NCI-H187 treated with DMSO at 0.1 percent for 48 hours (cell line): ENCODE measurements around the gene MEN1.
"Not testable (repeated sequence)": the region's sequence is repeated elsewhere in the genome, so short reads cannot be mapped to it uniquely, and the experiment has no call there.

Experiments
- DNase-seq: peaks from one replicate; lab custom pipeline; 2025; lab: John Stamatoyannopoulos, UW

Gene MEN1

DNA sequence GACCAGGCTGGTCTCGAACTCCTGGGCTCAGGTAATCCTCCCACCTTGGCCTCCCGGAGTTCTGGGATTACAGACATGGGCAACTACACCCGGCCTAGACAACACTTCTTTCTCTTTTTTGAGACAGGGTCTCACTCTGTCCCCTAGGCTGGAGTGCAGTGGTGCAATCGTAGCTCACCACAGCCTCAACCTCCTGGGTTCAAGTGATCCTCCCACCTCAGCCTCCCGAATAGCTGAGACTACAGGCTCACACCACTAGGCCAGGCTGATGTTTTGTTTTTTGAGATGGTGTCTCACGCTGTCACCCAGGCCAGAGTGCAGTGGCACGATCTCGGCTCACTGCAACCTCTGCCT, 35.4 kb upstream of the MEN1 start:
- not testable (repeated sequence) for DNase-seq

DNA sequence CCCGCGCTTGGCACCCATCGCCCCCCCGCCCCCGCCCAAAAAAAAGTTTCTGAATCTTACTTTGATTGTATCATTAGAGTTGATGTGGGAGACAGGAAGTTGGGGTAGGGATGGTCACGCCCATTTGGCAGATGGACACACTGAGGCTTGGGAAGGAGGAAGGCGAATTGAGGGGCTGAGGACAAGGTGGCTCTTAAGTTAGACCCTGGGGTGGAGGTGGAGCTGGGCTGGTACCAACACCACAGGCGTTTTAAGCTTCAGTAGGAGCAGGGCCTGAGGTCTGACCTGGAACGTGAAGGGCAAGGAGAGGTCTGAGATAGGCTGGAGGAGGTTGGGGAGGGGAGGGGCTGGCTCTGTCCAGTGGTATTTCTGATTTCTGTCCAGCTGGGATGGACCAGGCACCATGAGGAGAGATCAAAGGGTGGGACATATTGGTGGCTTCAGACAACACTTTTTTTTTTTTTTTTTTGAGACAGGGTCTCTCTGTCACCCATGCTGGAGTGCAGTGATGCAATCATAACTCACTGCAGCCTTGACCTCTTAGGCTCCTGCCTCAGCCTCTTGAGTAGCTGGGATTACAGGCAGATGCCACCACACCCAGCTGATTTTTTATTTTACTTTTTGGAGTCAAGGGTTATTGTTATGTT, 34.9 kb upstream of the MEN1 start:
- DNase-seq, result no peak

DNA sequence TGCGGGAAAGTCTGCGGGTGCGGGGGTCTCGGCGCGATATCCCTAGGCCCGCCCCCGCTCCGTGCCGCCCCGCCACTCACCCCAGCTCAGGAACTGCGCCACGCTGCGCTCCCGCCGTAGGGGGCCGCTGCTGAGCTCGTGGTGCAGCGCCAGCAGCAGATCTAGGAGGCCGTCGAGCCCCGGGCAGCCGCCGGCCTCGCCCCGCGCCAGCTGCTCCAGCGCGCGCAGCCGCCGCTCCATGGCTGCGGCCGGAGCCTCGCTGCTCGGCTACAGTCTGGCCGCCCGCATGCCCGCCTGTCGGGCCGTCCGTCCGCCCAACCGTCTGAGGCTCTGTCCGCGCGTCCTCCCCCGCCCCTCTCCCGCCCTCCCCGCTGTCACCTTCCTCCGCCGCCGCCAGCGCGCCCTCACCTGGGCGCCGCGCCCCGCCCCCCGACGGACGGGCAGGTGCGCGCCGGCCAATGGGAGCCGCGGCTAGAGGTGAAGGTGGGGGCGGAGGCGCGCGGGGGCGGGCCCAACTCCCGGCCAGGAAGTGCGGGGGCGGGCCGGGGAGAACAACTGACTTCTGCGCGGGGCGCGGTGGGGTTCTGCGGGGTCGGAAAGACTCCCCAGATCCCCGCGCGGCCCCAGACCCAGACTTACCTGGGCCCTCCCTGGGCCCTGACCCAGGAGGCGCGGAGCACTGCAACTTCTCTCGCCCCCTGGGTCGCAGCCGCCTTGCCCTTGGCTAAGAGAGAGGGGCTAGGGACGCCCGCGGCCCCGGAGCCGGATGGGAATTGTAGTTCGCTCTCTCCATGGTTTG, 34.2 kb upstream of the MEN1 start, which contains the start of gene CDC42BPG:
Gene CDC42BPG, minus strand, starts transcription at position 324 of the 799 bp plus-strand sequence. Its CDS starts 84 bp downstream, at position 240.
- DNase-seq, result peak; percentile 43

DNA sequence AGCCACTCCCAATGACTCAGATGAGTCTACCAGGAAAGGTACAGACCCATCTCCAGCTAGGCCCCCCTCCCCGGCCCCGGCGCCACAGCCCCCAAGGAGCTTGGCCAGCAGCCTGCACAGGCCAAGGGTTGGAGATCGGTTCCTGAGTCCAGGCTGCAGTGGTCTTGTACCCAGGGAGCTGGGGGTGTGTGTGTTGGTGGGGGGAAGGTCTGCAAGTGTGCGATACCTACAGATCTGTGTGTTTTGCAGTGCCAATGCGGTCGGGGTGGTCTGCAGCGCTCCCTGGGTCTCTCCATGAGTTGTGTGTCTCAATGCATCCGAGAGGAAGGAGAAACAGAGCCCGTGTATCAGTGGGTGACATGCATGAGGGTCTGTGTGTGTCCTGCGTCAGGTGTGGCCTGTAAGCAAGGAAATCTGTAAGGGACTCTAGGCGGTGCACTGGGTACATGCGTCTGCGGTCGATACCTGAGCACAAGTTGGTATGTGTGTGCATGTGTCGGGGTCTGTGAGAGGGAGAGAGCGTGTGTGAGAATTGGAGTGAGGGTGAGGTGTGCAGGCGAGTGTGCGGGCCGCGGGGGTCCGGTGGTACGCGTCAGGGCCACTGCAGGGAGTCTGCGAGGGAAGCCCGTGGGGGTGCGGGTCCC, 33.5 kb upstream of the MEN1 start:
- no peak for DNase-seq

DNA sequence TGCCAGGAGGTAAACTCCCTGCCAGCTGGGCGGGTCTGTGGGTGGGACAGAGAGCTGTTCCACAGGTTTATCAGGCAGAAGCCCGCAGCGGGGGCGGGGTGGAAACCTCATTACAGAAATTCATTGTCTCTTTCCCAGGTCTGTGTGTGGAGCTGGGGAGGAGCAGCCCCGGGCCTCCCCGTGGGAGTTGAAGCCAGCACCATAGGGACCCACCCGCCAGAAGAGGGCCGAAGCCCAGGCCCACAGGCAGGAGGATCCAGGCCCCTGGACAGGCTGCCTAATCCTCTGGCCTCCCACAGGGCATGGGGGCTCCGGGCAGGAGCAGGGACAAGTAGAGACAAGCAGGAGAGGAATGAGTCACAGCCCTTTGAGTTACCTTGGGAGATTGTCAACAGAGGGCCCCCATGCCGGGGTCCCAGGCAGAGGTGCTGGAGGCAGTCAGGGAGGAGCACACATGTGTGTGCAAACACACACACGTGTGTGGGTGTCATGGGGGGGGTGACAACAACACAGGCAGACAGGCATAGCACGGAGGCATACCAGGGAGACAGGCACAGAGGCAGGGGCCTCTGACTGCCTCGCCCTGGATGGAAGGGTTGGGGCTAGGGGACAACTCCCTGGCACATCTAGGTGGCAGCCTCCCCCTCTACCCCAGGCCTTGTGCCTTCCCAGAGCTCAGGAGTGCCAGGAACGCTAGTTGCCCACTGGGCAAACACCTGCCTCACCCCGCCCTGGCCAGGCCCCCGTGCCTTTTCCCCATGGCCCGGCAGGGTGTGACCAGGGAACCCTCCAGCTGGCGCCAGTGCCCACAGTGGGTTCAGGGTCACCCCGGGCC, 32.7 kb upstream of the MEN1 start:
- DNase-seq, result no peak

DNA sequence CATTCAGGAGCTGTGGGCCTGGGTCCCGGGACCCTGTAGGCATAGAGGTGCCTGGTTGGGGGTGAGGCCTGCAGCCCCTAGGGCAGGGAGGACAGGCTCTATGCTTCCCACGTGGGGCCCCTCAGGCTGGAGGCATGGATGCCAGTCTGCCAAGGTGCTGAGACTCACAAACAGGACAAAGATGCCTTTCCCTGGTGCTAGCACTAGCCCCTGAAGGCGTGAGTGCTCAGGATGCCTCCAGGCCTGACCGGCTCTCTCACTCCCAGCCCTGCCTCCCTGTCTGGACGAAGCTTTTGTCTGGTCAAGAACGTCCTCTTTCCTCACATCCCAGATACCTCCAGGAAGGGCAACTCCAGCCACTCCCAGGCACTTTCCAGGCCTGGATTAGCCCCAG, 32.0 kb upstream of the MEN1 start:
- DNase-seq, result no peak

DNA sequence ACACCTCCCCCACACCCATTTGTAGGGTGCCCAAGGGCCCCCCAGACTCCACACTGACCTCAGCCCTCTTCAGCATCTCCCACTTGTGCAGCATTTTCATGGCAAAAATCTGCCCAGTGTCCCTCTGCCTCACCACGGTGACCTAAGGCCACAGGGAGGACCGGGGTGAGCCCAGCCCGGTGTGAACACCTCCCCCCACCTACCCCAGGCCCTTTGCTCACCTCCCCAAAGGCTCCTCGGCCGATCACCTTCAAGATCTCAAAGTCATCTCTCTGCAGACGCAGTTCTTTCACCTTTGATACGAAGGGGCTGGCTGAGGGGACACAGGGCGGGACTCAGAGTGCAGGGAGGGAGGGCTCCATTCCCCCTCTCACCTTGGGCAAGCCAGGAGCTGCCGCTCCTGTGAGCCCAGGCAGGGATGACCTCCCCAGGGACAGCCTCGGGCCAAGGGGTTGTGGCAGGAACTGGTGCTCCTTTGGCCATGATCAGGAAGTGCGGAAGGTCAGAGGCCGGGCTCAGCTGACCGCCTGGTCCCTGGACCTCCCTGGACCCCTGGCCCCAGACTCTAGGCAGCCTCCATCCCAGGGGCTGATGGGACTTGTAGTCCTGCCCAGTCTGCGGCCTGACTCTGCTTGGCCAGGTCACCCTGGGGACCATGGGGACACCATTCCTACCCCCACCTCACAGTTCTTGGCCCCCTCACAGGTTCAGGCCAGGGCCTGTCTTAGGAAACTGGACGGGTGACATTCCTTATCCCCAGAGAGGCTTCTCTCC, 31.4 kb upstream of the MEN1 start:
- DNase-seq, result no peak

DNA sequence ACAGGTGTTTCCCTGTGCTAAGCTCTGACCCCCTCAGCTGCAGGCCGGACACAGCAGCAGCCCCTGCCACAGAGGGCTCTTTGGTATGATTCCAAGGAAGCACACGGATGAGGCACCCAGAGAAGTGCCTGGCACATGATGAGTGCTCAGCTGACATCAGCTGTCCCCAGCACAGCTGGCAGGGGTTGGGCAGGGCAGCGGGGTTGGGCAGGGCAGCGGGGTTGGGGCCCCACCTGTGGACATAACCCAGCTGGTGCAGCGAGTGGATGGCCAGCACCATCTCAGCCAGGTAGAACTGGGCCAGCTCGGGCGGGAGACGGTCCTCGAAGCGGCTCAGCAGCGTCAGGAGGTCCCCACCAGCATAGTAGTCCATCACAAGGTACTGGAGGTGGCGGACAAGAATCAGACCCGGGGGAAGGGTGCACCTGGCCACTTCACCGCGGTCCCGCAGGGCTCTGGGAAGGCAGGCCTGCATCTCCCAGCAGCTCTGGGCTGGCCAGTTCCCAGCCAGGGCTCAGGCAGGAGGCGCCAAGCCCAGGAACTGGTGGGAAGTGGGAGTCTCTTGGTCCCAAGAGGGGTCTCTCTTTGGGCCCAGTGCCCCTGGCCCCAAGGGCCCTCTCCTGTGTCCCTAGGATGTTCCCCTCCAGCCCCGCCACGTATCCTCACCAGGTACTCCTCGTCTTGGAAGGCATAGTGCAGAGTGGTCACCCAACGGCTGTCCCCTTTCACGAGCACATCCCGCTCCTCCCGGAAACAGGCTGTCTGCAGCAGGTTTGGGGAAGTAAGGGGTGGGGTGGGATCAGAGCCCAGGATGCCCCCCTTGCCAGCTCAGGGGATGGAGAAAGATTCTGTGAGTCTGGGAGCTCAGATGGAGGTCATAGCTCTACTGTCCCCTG, 29.8 kb upstream of the MEN1 start:
- DNase-seq, result no peak

DNA sequence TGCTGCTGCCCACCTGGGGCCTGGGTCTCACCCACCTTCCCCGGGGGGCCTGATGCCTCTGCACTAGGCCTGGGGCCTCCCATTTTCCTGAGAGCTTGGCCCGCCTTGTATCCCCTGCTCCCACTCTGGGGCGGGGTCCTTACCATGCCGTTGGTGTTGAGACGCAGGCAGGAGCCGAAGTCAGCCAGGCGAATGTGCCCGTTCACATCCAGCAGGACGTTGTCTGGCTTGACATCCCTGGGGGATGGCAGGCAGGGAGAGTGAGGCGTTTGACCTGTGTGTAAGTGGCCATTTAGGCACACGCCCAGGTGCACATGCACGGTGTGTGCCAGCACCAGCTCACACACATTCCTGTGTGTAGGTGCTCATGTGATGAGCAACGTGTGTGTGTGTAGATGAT, 29.0 kb upstream of the MEN1 start:
- DNase-seq, result no peak

DNA sequence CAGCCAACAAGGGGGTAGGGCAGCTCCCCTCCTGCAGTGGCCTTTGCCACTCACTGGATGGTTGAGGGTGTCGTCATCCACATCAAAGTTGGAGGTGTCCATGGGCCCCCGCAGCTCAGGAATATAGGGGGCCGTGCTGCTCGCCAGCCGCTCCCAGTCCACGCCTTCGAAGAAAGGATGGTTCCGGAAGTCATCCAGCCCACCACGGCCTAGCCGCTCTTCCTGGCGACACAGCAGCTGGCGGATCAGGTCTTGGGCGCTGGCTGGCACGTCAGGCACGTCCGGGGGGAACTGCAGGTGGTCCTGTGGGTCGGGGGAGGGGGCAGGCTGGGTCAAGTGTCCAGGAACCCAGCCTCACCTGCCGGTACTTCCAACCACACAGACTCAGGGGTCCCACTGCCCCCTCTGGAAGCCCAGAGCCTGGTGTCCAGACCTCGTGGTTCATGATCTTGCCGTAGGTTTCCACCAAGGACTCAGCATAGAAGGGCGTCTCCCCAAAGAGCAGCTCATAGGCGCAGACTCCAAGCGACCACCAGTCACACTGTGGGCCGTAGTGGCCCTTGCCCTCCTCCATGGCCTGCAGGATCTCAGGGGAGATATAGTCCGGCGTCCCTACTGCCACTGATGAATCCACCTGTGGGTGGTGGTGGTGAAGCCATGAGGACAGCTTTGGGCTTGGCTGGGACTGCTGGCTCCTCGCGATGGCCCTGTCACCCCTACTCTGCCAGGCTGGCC, 28.4 kb upstream of the MEN1 start:
- DNase-seq, result no peak

DNA sequence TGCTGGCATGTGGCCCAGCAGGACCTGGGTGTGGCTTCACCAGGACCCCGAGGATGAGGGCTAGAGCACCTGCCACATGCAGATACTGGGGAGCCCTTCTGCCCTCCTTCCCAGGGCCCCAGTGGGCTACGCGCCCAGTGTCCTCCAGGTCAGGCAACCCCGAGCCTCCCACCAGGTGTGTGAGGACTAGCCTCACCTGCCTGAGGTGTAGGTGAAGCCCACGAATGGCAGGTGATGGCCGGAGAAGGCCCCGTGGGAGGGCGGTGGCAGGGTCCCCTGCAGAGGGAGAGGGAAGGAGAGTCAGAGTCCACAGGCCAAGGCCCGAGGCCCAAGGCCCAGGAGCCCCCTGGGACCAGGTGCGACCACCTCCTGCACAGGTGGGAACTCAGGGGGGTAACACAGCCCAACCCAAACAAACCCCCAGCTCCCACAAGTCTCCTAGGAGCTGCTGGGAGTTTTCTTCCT, 27.6 kb upstream of the MEN1 start:
- no peak for DNase-seq

DNA sequence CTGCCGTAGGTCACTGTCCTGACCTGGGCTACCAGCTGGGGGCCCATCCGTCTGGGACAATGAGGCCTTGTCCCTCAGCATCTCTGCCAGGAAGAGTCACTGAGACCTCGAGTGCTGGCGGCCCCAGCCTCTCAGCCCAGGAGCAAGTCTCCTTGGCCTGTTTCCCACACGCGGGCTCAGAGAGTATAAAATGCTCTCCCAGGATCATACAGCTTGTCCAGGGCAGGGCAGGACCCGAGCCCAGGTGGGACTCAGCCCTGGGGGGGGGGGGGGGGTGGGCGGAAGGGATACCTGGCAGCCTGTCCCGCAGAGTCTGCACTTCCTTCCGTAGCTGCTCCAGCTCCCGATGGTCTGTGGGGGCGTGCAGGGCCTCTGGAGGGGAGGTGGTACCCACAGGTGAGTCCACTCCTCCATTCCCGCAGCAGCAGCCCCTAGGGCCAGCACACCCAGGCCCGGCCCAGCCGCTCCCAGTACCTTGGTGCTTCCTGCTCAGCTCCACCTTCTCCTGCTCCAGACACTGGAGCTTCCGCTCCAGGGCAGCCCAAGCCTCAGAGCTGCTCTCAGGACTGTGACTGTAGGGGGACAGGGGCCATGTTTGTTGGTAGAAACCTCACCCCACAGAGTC, 26.2 kb upstream of the MEN1 start:
- DNase-seq, result no peak

DNA sequence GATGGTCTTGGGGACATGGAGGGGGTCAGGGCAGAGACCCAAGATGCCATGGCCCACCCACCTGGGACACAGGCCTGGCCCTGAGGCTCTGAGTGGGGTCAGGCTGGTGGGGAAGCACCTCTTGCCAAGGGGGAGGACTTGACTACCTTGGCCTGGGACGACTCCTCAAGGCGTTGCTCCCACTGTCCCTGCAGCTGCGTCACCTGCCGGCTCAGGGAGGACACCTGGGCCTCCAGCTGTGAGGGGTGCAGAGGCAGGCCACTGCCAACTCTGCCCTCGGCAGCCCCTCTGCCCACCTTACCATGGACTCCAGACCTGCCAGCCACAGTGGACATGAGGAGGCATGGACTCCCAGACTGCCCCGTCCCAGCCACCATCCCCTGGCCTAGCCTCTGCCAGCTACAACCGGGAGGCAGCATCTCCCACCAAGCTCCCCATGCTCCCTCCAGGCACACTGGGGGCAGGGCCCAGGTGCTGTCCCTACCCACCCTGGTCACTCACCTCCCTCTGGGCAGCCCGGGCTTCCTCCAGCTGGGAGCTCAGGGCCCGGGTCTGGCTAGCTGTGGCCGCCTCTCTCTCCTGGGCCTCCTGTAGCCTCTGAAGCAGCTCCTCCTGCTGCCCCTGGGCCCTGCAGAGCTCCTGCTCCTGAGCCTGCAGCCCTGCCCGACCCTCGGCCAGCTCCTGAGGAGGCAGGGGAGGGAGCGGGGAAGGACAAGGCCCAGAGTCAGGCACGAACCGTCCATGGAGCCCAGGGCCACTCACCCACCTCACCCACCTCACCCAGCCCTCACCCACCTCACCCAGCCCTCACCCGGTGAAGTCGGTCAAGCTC, 25.5 kb upstream of the MEN1 start:
- DNase-seq, result no peak

DNA sequence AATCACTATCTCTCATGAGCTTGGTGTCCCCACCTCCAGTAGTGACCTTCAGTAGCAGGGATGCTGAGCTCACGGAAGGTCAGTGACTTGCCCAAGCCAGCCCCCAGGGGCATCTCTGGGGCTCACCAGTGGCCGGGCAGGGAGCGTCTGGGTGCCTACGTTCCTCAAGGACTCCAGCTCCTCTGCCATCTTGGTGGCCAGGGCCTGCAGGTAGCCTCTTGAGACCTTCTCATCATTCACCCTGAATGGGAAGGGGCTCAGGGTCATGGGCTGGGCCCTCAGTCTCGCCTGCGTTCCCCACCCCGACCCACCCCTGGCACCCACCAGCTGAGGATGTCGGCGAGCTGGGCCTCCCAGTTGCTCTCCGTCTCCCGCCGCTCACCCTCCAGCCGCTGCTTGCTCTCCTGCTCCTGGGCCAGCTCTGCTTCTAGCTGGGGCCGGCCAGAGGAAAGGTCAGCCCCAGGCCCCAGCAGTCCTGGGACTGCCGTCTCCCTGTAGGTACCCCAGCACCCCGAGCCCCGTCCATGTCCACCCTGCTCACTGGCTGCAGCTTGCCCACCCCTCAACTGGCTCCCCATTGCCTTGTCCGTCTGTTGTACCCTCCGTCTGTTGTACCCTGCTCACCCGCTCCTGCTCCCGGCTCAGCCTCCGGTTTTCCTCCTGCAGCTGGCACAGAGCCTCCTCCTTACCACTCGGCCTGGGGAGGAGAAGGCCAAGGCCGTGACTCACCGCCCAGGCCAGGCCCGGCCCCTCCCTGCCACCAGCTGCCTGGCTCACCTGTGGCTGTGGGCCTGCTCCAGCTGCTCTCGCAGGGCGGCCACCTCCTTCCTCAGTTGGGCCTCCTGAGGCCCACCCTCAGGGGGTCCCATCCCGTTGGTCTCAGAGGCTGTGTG, 24.6 kb upstream of the MEN1 start:
- no peak for DNase-seq

DNA sequence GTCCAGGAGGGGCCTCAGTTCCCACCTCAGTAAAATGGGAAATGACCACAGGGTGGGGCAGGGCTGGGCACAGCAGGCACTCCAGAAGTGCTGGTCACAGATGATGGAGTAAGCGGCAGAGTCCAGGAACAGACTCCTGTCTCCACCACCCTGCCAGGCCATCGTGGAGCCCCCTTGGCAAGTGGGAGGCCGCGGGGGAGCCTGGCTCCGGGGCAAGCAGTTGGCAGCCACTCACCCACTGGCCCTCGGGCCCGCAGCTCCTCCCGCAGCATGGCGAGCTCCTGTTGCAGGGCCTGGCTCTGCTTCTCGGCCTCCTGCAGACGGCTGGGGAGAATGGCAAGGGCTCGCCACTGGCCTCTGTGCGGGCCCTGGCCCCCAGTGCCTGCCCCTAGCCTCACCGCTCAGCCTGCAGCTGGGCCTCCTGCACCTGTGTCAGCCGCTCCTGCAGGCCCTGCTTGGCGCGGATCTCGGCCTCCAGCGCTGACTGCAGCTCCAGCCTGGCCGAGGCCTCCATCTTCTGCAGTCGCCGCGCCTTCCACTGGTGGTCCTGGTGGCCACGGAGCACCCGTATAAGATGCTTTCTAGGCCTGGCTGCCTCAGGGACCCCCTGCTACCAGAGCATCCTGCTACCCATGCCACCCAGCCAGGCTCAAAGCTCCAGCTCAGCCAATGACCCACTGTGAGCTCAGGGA, 23.8 kb upstream of the MEN1 start:
- DNase-seq, result no peak

DNA sequence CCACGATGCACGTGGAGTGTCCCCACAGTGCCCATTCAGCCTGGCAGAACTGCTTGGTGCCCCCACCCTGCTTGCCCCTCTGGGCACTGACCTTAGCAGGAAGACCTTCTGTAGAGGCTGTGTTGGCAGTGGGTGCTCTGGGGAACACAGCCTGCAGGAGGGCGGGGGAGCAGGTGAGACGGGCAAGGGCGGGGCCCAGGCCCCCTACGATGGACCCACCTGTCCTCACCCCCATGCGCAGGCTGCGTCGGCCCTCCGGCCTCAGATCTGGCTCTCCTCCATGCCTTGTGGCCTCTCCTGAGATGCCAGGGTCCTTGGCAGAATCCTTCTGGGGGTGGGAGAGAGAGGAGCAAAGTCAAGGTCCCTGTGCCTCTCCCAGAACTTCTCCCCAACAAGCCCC, 23.2 kb upstream of the MEN1 start:
- DNase-seq, result no peak

DNA sequence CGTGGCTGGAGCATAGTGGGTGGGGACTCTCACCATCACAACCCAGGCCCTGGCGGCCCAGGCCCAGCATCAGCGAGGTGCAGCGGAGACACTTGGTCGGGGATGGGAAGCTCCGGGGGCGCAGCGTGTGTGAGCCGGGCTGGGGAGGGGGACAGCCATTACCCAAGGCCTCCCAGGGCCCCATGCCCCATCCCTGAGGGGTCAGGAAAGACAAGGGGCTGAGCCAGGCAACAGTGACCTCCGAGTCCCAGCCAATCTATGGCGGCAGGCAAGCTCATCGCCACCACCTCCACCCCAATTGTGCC, 22.8 kb upstream of the MEN1 start:
- no peak for DNase-seq
